Smooth muscle cell (in vitro differentiated cells): ENCODE data around the gene RRAS2. TPM values are rescaled to one million over a fixed set of nuclear protein-coding genes. Genes with fewer than 3 reads are reported as not detected.
"Not testable (repeated sequence)": the region's sequence is repeated elsewhere in the genome, so short reads cannot be mapped to it uniquely, and the experiment has no call there.

Source experiments
- DNase-seq: peaks from one replicate; lab custom pipeline; 2025; ENCODE audit not compliant: unreplicated experiment; lab: John Stamatoyannopoulos, UW
- H2AFZ ChIP-seq: fragments of 200-600 bp; sonication (generic); 2 replicates; pipeline ENCODE4 v1.6.0; 2016; ENCODE audit warnings: antibody characterized with exemption, low read depth, mild to moderate bottlenecking
- H3F3A ChIP-seq: fragments of 200-600 bp; sonication (generic); 2 replicates; pipeline ENCODE4 v1.6.0; 2017; ENCODE audit warnings: antibody characterized with exemption, low read depth
- H3K27ac ChIP-seq: fragments of 200-600 bp; sonication (generic); 2 replicates; pipeline ENCODE4 v1.5.1; 2016; ENCODE audit warnings: low read depth, mild to moderate bottlenecking
- H3K27me3 ChIP-seq: fragments of 200-600 bp; sonication (generic); 2 replicates; pipeline ENCODE4 v1.6.1; 2016; ENCODE audit warnings: low read depth, mild to moderate bottlenecking
- H3K36me3 ChIP-seq: fragments of 200-600 bp; sonication (generic); 2 replicates; pipeline ENCODE4 v1.5.1; 2016; ENCODE audit warnings: low read depth
- H3K4me1 ChIP-seq: fragments of 200-600 bp; sonication (generic); 2 replicates; pipeline ENCODE4 v1.5.1; 2016; ENCODE audit warnings: low read depth
- H3K4me2 ChIP-seq: fragments of 200-600 bp; sonication (generic); 2 replicates; pipeline ENCODE4 v1.6.0; 2016; ENCODE audit warnings: mild to moderate bottlenecking
- H3K4me3 ChIP-seq: fragments of 200-600 bp; sonication (generic); 2 replicates; pipeline ENCODE4 v1.5.1; 2016; ENCODE audit warnings: mild to moderate bottlenecking
- H3K79me2 ChIP-seq: fragments of 200-600 bp; sonication (generic); 2 replicates; pipeline ENCODE4 v1.6.0; 2016; ENCODE audit warnings: low read depth, mild to moderate bottlenecking
- H3K9ac ChIP-seq: fragments of 200-600 bp; sonication (generic); 2 replicates; pipeline ENCODE4 v1.6.0; 2016; ENCODE audit warnings: low read depth
- H3K9me3 ChIP-seq: fragments of 200-600 bp; sonication (generic); replicated peaks from 2 replicates; pipeline ENCODE4 v1.5.1; 2016; ENCODE audit warnings: low read depth
- H4K20me1 ChIP-seq: fragments of 200-600 bp; sonication (generic); 2 replicates; pipeline ENCODE4 v1.6.0; 2016; ENCODE audit warnings: low read depth
- CTCF ChIP-seq: fragments of 200-600 bp; sonication (generic); IDR thresholded peaks from 2 replicates; pipeline ENCODE4 v1.5.1; 2017; ENCODE audit warnings: borderline replicate concordance, mild to moderate bottlenecking, antibody characterized with exemption; ENCODE audit not compliant: insufficient read depth, poor library complexity, severe bottlenecking
- WGBS: methylation state at CpG from one replicate; pipeline ENCODE4 v1.1.7; 2016; ENCODE audit warnings: low lambda C conversion rate; 5-methylcytosine and 5-hydroxymethylcytosine counted together
- polyA plus RNA-seq: library from polyadenylated mRNA; unstranded; fragments of >200 nt; fragmentation: Nextera tagmentation; extraction: Ambion mirVana; gene quantifications from 2 replicates; pipeline ENCODE4 v1.2.1, GENCODE V29; 2016
- total RNA-seq: library from RNA; depleted of rRNA; stranded (reverse); fragments of >200 nt; gene quantifications from 2 replicates; pipeline ENCODE4 v1.2.3, GENCODE V29; 2014

RRAS2 gene
- total RNA-seq: 37.9 and 53.6 TPM in 2 replicates
- 27.0 and 27.3 TPM in 2 replicates for polyA plus RNA-seq

GRCh38 chr11:14358729-14359439 is at the start of gene RRAS2:
Gene RRAS2, minus strand, starts transcription at chr11:14359183. Its CDS starts 313 bp downstream, at chr11:14358870.
- Histone ChIP-seq H3K36me3 (no peaks in the 10 kb centered on the region), H3F3A (no peaks in the 10 kb centered on the region), H4K20me1 (peaks cover 38% of the 10 kb centered on the region), H3K9me3 (no peaks in the 10 kb centered on the region), H2AFZ (peak within 1 kb of the TSS; percentile 45), H3K4me1 (peaks cover 7% of the 10 kb centered on the region), H3K27ac (peak within 1 kb of the TSS; percentile 20), H3K4me2 (peak within 1 kb of the TSS; percentile 84), H3K9ac (peak within 1 kb of the TSS; percentile 70), H3K79me2 (peaks cover 37% of the 10 kb centered on the region), H3K4me3 (peak within 1 kb of the TSS; percentile 73), H3K27me3 (no peaks in the 10 kb centered on the region)
- 2% methylated on average over 41 of the region's 78 CpGs for WGBS
- TF ChIP-seq CTCF: no peak
- peak; percentile 37 for DNase-seq

GRCh38 chr11:14408612-14409011 is 49.6 kb upstream of the RRAS2 start:
- WGBS: 94% methylated on average over 2 of the region's 2 CpGs
- no peaks in the 10 kb centered on the region for H3K9me3 ChIP-seq
- peaks cover 2% of the 10 kb centered on the region for H3K4me1 ChIP-seq
- H3K9ac ChIP-seq: no peak overlapping the region
- no peak for TF ChIP-seq CTCF
- no peak overlapping the region for H3K27ac ChIP-seq
- DNase-seq: no peak
- H4K20me1 ChIP-seq: no peaks in the 10 kb centered on the region
- no peaks in the 10 kb centered on the region for H3K36me3 ChIP-seq
- no peak overlapping the region for H2AFZ ChIP-seq
- no peaks in the 10 kb centered on the region for H3K79me2 ChIP-seq
- H3K27me3 ChIP-seq: peaks cover 13% of the 10 kb centered on the region
- no peak overlapping the region for H3K4me2 ChIP-seq
- no peak overlapping the region for H3K4me3 ChIP-seq
- no peaks in the 10 kb centered on the region for H3F3A ChIP-seq

- H3K27ac ChIP-seq: not testable (repeated sequence)
These were observed 47.1 kb upstream of the RRAS2 start for GRCh38 chr11:14406116-14406515.

GRCh38 chr11:14403528-14403927 is 44.5 kb upstream of the RRAS2 start:
- not testable (repeated sequence) for H3K79me2 ChIP-seq, H2AFZ ChIP-seq, H3K27ac ChIP-seq, H3K36me3 ChIP-seq, H3K4me1 ChIP-seq, H3F3A ChIP-seq, H3K4me2 ChIP-seq, H3K9ac ChIP-seq, H4K20me1 ChIP-seq, H3K4me3 ChIP-seq, DNase-seq, H3K9me3 ChIP-seq
- H3K27me3 ChIP-seq: peaks cover 23% of the 10 kb centered on the region
- 99% methylated on average over 6 of the region's 6 CpGs for WGBS

More at GRCh38 chr11:14406116-14406515, 47.1 kb upstream of the RRAS2 start:
- not testable (repeated sequence) for DNase-seq, H4K20me1 ChIP-seq, H3K4me1 ChIP-seq, H3K9me3 ChIP-seq, H3K36me3 ChIP-seq, H3F3A ChIP-seq, H3K4me2 ChIP-seq, H3K79me2 ChIP-seq, H3K4me3 ChIP-seq, H3K9ac ChIP-seq, H2AFZ ChIP-seq
- H3K27me3 ChIP-seq: peaks cover 13% of the 10 kb centered on the region
- WGBS: 77% methylated on average over 2 of the region's 2 CpGs
